ENCODE data around the gene SAFB. TPM values are rescaled to one million over a fixed set of nuclear protein-coding genes. Genes with fewer than 3 reads are reported as not detected.

SAFB gene
- total RNA-seq, 2 donors from 2014 or later, result 49.8 to 244 TPM

- ATAC-seq (no peak), DNase-seq (no peak)
- peaks cover 69% of the 10 kb centered on the region for H3K4me1 ChIP-seq
- H3K4me3 ChIP-seq, result no peak overlapping the region
- H3K27me3 ChIP-seq, result no peaks in the 10 kb centered on the region
- WGBS, 2 donors, result 45 to 82% methylated on average over 1 of the region's 1 CpG
- TF ChIP-seq CTCF (IDR thresholded peaks at IDR 0.05) (no peak), POLR2A (IDR thresholded peaks at IDR 0.05) (no peak)
- H3K36me3 ChIP-seq (replicated peaks in 1 of 2; ENCODE audit: insufficient read depth in 1 of 2, low read depth in 2 of 2), result peaks cover 2 to 4% of the 10 kb centered on the region in 2 donors
- peak overlapping the region in 1 of 4 donors; percentile 27 for H3K27ac ChIP-seq
- no peaks in the 10 kb centered on the region for H3K9me3 ChIP-seq
- intact Hi-C loops (cut with DNase I), result no loop called here
These were observed 5.6 kb downstream of the SAFB start for GRCh38 chr19:5628461-5628860.

- ATAC-seq (no peak), DNase-seq (no peak)
- peaks cover 69% of the 10 kb centered on the region for H3K4me1 ChIP-seq
- no peaks in the 10 kb centered on the region for H3K27me3 ChIP-seq
- H3K36me3 ChIP-seq (replicated peaks in 1 of 2; ENCODE audit: insufficient read depth in 1 of 2, low read depth in 2 of 2), result peaks cover 2 to 4% of the 10 kb centered on the region in 2 donors
- TF ChIP-seq POLR2A (IDR thresholded peaks at IDR 0.05) (no peak), CTCF (IDR thresholded peaks at IDR 0.05) (no peak)
- intact Hi-C loops (cut with DNase I), result no loop called here
- no peaks in the 10 kb centered on the region for H3K9me3 ChIP-seq
- whole genome bisulfite sequencing, 2 donors, result 71 to 73% methylated on average over 9 of the region's 9 CpGs
- no peak overlapping the region for H3K4me3 ChIP-seq
- peak overlapping the region in 1 of 4 donors; percentile 27 for H3K27ac ChIP-seq
These were observed 6.1 kb downstream of the SAFB start for GRCh38 chr19:5628919-5629481.

- WGBS, 2 donors, result 76 to 77% methylated on average over 9 of the region's 9 CpGs
- ATAC-seq (peak; percentile 30), DNase-seq (no peak)
- Histone ChIP-seq H3K4me3 (no peak overlapping the region), H3K27ac (peak overlapping the region in 1 of 4 donors; percentile 25), H3K36me3 (replicated peaks in 1 of 2; ENCODE audit: insufficient read depth in 1 of 2, low read depth in 2 of 2) (peaks cover 0 to 2% of the 10 kb centered on the region in 2 donors), H3K4me1 (peaks cover 47% of the 10 kb centered on the region), H3K27me3 (no peaks in the 10 kb centered on the region), H3K9me3 (no peaks in the 10 kb centered on the region)
- intact Hi-C loops (cut with DNase I), result no loop called here
- no peak for TF ChIP-seq CTCF (IDR thresholded peaks at IDR 0.05)
- TF ChIP-seq POLR2A (IDR thresholded peaks at IDR 0.05), result no peak
These were observed 8.8 kb downstream of the SAFB start for GRCh38 chr19:5631567-5632240.

- peaks cover 45% of the 10 kb centered on the region for H3K4me1 ChIP-seq
- H3K27ac ChIP-seq, result peak overlapping the region in 1 of 4 donors; percentile 25
- DNase-seq (no peak), ATAC-seq (no peak)
- TF ChIP-seq POLR2A (IDR thresholded peaks at IDR 0.05) (no peak), CTCF (IDR thresholded peaks at IDR 0.05) (no peak)
- H3K4me3 ChIP-seq, result no peak overlapping the region
- H3K27me3 ChIP-seq, result no peaks in the 10 kb centered on the region
- 79 to 83% methylated on average over 4 of the region's 4 CpGs for WGBS, 2 donors
- peaks cover 0 to 2% of the 10 kb centered on the region in 2 donors for H3K36me3 ChIP-seq (replicated peaks in 1 of 2; ENCODE audit: insufficient read depth in 1 of 2, low read depth in 2 of 2)
- intact Hi-C loops (cut with DNase I), result no loop called here
- H3K9me3 ChIP-seq, result no peaks in the 10 kb centered on the region
These were observed 9.3 kb downstream of the SAFB start for GRCh38 chr19:5632241-5632612.

- Histone ChIP-seq H3K4me1 (peaks cover 44% of the 10 kb centered on the region), H3K36me3 (replicated peaks in 1 of 2; ENCODE audit: insufficient read depth in 1 of 2, low read depth in 2 of 2) (peaks cover 0 to 2% of the 10 kb centered on the region in 2 donors), H3K27me3 (no peaks in the 10 kb centered on the region), H3K9me3 (no peaks in the 10 kb centered on the region), H3K27ac (no peak overlapping the region), H3K4me3 (no peak overlapping the region)
- WGBS, 2 donors, result 83 to 90% methylated on average over 5 of the region's 5 CpGs
- DNase-seq, result no peak
- no peak for TF ChIP-seq POLR2A (IDR thresholded peaks at IDR 0.05)
- no peak for TF ChIP-seq CTCF (IDR thresholded peaks at IDR 0.05)
- intact Hi-C loops (cut with DNase I), result no loop called here
- ATAC-seq, result no peak
These were observed 9.8 kb downstream of the SAFB start for GRCh38 chr19:5632657-5633056.

Measured in body of pancreas (tissue), 4 donors.